Fibroblast of the aortic adventitia (primary cell): ENCODE results near the gene RPS6KA2. TPM values are rescaled to one million over a fixed set of nuclear protein-coding genes. Genes with fewer than 3 reads are reported as not detected.

Source experiments
- DNase-seq: peaks from one replicate; pipeline ENCODE4 v3.0.0-alpha.2; 2010; ENCODE audit warnings: low read depth
- H3K4me3 ChIP-seq: 2 replicates; pipeline ENCODE4 v1.5.1; 2011; ENCODE audit warnings: low read depth, mild to moderate bottlenecking, control low read depth, low read length, moderate library complexity
- CTCF ChIP-seq: IDR thresholded peaks from 2 replicates; pipeline ENCODE4 v1.5.1; 2011; ENCODE audit warnings: mild to moderate bottlenecking, low read length, control low read depth, inconsistent platforms; ENCODE audit not compliant: insufficient read depth
- total RNA-seq: library from RNA; depleted of rRNA; stranded (reverse); fragments of >200 nt; gene quantifications from 2 replicates; pipeline ENCODE4 v1.2.3, GENCODE V29; 2012; ENCODE audit warnings: low replicate concordance

Gene RPS6KA2
- total RNA-seq, 1 donor: 89.7 TPM

DNA sequence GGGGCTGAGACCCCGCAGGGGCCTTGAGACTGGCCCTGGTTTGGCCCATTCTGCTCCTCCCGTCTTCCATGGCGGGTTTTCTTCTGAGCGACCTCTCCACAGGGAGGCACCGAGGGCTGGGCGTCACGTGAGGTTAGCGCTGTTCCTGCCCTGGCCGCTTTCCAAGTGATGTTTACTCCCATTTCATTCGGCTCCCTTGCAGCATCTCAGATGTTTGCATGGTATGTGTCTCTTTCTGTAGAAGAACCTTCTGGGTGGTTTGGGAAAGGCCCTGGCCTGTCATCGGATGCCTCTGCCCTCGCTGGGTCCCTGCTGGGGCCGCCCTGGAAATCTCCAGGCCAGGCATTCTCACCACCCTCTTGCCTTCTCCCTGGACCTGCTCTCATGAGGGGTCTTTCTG, 57.8 kb downstream of the RPS6KA2 start:
- TF ChIP-seq CTCF: no peak
- no peak for DNase-seq
- no peak overlapping the region for H3K4me3 ChIP-seq

GRCh38 chr6:166567813-166568212, 59.2 kb downstream of the RPS6KA2 start:
- TF ChIP-seq CTCF: no peak
- H3K4me3 ChIP-seq: no peak overlapping the region
- DNase-seq: no peak

DNA sequence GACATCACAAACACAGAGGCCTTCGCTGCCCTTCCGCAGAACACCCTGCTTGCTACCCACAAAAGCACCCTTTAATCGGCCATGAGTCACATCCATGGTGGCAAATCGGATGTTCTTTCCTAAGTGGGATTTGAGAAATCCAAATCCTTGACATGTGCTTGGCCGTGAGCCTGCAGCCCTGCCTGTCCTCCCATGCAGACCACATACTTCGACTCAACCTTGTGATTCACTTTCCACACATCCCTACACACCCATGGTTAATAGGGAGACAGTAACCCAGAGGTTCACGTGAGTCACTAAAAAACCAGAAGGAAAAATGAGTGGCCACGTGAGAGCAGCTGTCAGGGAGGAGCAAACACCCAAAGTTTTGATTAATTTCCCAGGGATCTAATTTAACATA, 59.9 kb downstream of the RPS6KA2 start:
- peak; percentile 91 for DNase-seq
- no peak for TF ChIP-seq CTCF

DNA sequence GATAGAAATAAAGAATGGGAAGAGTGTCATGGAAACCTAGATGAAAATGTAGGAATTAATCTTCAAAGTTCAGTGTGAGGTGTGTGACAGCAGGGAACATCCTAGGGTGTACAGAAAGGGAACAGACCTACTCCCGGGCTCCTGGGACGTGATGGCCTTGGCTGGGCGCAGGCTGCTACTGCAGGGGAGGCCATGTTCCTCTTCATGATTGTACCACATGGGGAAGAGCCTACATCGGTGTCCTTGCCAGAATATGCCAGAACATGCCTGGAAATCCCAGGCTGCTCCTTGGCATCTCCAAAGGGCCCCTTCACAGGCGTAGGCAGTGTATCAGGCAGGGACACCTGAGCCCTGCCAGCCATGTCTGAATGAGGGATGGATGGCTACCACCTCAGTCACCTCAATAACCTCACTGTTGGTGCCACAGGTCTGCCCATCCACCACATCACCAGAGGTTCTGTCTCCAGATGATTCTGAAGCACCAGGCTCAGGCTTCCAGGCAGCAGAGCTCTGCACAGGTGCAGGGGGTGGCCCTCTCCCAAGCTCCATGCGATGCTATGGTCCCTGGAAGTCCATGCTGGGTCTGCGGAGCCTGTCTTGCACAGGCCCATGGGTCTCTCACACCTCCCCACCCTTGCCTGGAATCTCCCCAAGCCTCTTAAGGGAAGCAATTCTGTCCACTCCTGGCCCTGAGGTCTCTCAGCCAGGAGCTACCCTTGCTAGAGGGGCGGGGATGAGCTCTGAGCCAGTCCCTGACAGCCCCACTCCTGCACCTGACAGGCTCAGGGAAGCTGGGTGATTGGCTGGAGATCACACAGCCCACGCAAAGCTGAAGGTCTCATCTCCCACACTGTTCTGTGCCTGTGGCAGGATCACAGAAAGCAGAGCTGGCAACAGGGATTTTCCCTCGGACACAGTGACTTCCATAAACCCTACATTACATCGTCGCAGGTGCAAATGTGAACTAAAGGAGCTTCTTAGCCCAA, 60.7 kb downstream of the RPS6KA2 start:
- no peak for DNase-seq
- no peak overlapping the region for H3K4me3 ChIP-seq
- TF ChIP-seq CTCF: no peak

More for the DNA sequence above, 59.9 kb downstream of the RPS6KA2 start:
- no peak overlapping the region for H3K4me3 ChIP-seq

- DNase-seq: no peak
- no peak overlapping the region for H3K4me3 ChIP-seq
- TF ChIP-seq CTCF: no peak
Measured at GRCh38 chr6:166565084-166565967, 61.7 kb downstream of the RPS6KA2 start.

DNA sequence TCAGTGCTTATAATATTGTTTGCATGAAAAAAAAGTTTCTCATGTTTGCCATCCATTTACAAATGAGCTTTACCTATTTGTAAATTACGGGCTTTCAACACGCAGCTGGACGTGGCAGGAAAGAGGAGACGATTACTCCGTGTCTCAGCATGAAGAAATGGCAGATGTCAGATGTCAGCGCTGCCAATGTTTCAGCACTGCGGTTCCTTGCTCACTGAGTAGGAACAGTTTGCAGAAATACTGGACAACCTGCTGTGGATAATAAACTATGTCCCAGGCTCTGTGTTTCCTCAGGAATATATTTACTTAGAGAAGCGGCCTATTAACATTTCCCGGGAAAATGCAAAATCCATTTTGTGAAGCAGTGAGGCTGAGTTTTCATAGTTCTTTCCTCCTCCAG, 63.2 kb downstream of the RPS6KA2 start:
- H3K4me3 ChIP-seq: no peak overlapping the region
- DNase-seq: no peak
- TF ChIP-seq CTCF: no peak
